Hepatocyte (in vitro differentiated cells): ENCODE measurements around the gene NAB1. TPM values are rescaled to one million over a fixed set of nuclear protein-coding genes. Genes with fewer than 3 reads are reported as not detected.

Experiments
- DNase-seq: peaks from one replicate; pipeline ENCODE4 v3.0.0-alpha.2; 2016; ENCODE audit warnings: low spot score
- H2AFZ ChIP-seq: fragments of 200-600 bp; sonication (generic); 2 replicates; pipeline ENCODE4 v1.6.0; 2016; ENCODE audit warnings: antibody characterized with exemption, mild to moderate bottlenecking
- H3K27ac ChIP-seq: fragments of 200-600 bp; sonication (generic); 2 replicates; pipeline ENCODE4 v1.5.1; 2016; ENCODE audit warnings: mild to moderate bottlenecking
- H3K27me3 ChIP-seq: fragments of 200-600 bp; sonication (generic); 2 replicates; pipeline ENCODE4 v1.6.1; 2016
- H3K36me3 ChIP-seq: fragments of 200-600 bp; sonication (generic); replicated peaks from 2 replicates; pipeline ENCODE4 v1.5.1; 2016; ENCODE audit warnings: low read depth; ENCODE audit not compliant: insufficient read depth
- H3K4me1 ChIP-seq: fragments of 200-600 bp; sonication (generic); 2 replicates; pipeline ENCODE4 v1.5.1; 2016; ENCODE audit warnings: mild to moderate bottlenecking, moderate library complexity; ENCODE audit not compliant: insufficient read depth
- H3K4me2 ChIP-seq: fragments of 200-600 bp; sonication (generic); 2 replicates; pipeline ENCODE4 v1.6.0; 2016
- H3K4me3 ChIP-seq: fragments of 200-600 bp; sonication (generic); 2 replicates; pipeline ENCODE4 v1.5.1; 2016; ENCODE audit warnings: mild to moderate bottlenecking
- H3K79me2 ChIP-seq: fragments of 200-600 bp; sonication (generic); 2 replicates; pipeline ENCODE4 v1.6.0; 2017; ENCODE audit warnings: mild to moderate bottlenecking
- H3K9me2 ChIP-seq: fragments of 200-600 bp; sonication (generic); replicated peaks from 2 replicates; pipeline ENCODE4 v1.6.0; 2017; ENCODE audit warnings: mild to moderate bottlenecking; ENCODE audit not compliant: insufficient read depth
- H3K9me3 ChIP-seq: fragments of 200-600 bp; sonication (generic); 2 replicates; pipeline ENCODE4 v1.5.1; 2016; ENCODE audit warnings: low read depth, mild to moderate bottlenecking
- H4K20me1 ChIP-seq: fragments of 200-600 bp; sonication (generic); 2 replicates; pipeline ENCODE4 v1.6.0; 2016; ENCODE audit warnings: mild to moderate bottlenecking; ENCODE audit not compliant: insufficient read depth, poor library complexity, severe bottlenecking
- CTCF ChIP-seq: fragments of 200-600 bp; sonication (generic); IDR thresholded peaks from 2 replicates; pipeline ENCODE4 v1.5.1; 2016; ENCODE audit warnings: antibody characterized with exemption, mild to moderate bottlenecking; ENCODE audit not compliant: poor library complexity
- EZH2 ChIP-seq: fragments of 200-600 bp; sonication (generic); IDR thresholded peaks from 2 replicates; pipeline ENCODE4 v1.6.1; 2016; ENCODE audit warnings: antibody characterized with exemption, mild to moderate bottlenecking, borderline replicate concordance
- EZH2phosphoT487 ChIP-seq: fragments of 200-600 bp; sonication (generic); IDR thresholded peaks from one replicate; pipeline ENCODE4 v1.6.1; 2018; ENCODE audit warnings: antibody characterized with exemption, mild to moderate bottlenecking, low read depth, moderate library complexity; ENCODE audit not compliant: unreplicated experiment, severe bottlenecking
- WGBS: methylation state at CpG from one replicate; pipeline ENCODE4 v1.1.6; 2016; ENCODE audit warnings: low lambda C conversion rate; ENCODE audit errors: missing lambda C conversion rate; 5-methylcytosine and 5-hydroxymethylcytosine counted together
- polyA plus RNA-seq: library from polyadenylated mRNA; unstranded; fragments of >200 nt; fragmentation: Nextera tagmentation; extraction: Ambion mirVana; gene quantifications from 2 replicates; pipeline ENCODE4 v1.2.1, GENCODE V29; 2016
- total RNA-seq: library from RNA; depleted of rRNA; stranded (reverse); fragments of >200 nt; gene quantifications from 2 replicates; pipeline ENCODE4 v1.2.3, GENCODE V29; 2014

Gene NAB1
- total and polyA plus RNA-seq, 2 experiments from 2014 or later: 9.9 to 46.6 TPM

DNA sequence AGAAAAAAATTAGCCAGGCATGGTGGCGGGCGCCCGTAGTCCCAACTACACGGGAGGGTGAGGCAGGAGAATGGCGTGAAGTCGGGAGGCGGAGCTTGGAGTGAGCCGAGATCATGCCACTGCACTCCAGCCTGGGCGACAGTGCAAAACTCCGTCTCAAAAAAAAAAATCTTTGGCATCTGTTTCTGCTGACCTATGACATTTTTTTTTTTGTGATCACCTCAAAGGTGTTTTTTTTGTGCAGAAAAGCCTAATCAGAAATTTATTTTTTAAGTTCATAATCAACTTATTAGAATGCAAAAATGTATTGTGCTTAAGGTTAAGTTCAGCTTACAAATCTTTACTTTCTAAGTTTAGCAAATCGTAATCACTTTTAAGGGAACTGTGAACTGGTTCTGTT, 45.6 kb downstream of the NAB1 start:
- 89% methylated on average over 11 of the region's 11 CpGs for WGBS
- Histone ChIP-seq H3K36me3 (no peaks in the 10 kb centered on the region), H3K27ac (no peak overlapping the region), H2AFZ (no peak overlapping the region), H3K9me3 (no peaks in the 10 kb centered on the region), H4K20me1 (no peaks in the 10 kb centered on the region), H3K27me3 (no peaks in the 10 kb centered on the region), H3K4me2 (no peak overlapping the region), H3K4me3 (no peak overlapping the region), H3K4me1 (no peaks in the 10 kb centered on the region), H3K9me2 (no peaks in the 10 kb centered on the region), H3K79me2 (no peaks in the 10 kb centered on the region)
- TF ChIP-seq EZH2 (no peak), EZH2phosphoT487 (no peak), CTCF (no peak)
- no peak for DNase-seq

DNA sequence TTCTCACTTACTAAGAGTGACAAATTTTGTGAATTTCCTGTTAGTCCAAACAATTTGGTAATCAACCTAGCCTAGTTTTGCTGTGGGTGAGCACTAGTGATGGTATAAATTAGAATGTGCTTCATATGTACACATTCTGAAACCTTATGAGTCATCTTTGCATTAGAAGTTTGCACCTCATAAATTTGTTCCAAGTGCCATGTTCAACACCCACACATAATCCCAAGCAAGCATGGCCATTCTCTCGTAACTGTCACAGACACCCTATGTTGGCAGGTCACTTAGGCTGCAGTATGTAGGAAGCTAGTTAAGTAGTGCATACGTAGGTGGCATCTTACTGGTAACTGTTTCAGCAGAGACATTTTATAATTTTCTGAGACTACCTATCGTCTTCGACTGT, 46.9 kb downstream of the NAB1 start:
- no peak overlapping the region for H3K27ac ChIP-seq
- no peaks in the 10 kb centered on the region for H3K36me3 ChIP-seq
- TF ChIP-seq CTCF (no peak), EZH2 (no peak), EZH2phosphoT487 (no peak)
- H4K20me1 ChIP-seq: no peaks in the 10 kb centered on the region
- no peak overlapping the region for H3K4me2 ChIP-seq
- no peak overlapping the region for H2AFZ ChIP-seq
- no peaks in the 10 kb centered on the region for H3K27me3 ChIP-seq
- no peak for DNase-seq
- H3K9me2 ChIP-seq: no peaks in the 10 kb centered on the region
- H3K4me3 ChIP-seq: no peak overlapping the region
- peaks cover 10% of the 10 kb centered on the region for H3K4me1 ChIP-seq
- no peaks in the 10 kb centered on the region for H3K9me3 ChIP-seq
- no peaks in the 10 kb centered on the region for H3K79me2 ChIP-seq
- 85% methylated on average over 4 of the region's 4 CpGs for WGBS

DNA sequence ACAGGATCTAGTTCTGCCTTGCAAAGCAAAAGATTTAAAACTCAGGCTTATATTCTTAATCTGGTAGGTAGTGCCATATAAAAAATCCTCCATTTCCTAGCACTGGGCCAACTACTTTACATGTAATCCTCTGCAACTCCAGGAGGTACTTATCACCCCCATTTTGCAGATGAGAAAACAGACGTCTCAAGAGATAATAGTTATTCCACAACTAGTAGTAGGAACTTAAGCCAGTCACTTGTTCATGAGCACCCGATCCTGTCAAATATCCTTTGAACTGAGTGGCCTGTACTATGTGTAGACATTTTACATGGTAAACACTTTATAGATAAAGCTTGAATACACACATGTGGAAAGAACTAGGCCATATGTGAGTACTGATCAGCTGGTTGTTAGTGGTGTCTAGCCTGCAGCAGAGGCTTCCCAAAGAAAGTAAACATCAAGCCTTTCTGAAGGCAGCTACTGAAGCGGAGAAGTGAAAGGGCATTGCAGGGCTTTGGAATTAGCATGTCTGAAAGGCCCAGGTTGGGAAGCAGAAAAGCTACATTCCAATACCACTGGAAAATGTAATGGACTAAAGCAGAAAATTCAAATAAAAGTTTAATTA, 48.0 kb downstream of the NAB1 start:
- no peak overlapping the region for H3K27ac ChIP-seq
- H3K36me3 ChIP-seq: no peaks in the 10 kb centered on the region
- no peaks in the 10 kb centered on the region for H3K9me2 ChIP-seq
- peak; percentile 28 for DNase-seq
- no peaks in the 10 kb centered on the region for H3K79me2 ChIP-seq
- TF ChIP-seq CTCF (no peak), EZH2phosphoT487 (no peak), EZH2 (no peak)
- H3K4me1 ChIP-seq: peaks cover 10% of the 10 kb centered on the region
- no peaks in the 10 kb centered on the region for H3K27me3 ChIP-seq
- 44% methylated on average over 3 of the region's 3 CpGs for WGBS
- no peak overlapping the region for H3K4me2 ChIP-seq
- H3K4me3 ChIP-seq: no peak overlapping the region
- H2AFZ ChIP-seq: no peak overlapping the region
- H3K9me3 ChIP-seq: no peaks in the 10 kb centered on the region
- H4K20me1 ChIP-seq: no peaks in the 10 kb centered on the region

DNA sequence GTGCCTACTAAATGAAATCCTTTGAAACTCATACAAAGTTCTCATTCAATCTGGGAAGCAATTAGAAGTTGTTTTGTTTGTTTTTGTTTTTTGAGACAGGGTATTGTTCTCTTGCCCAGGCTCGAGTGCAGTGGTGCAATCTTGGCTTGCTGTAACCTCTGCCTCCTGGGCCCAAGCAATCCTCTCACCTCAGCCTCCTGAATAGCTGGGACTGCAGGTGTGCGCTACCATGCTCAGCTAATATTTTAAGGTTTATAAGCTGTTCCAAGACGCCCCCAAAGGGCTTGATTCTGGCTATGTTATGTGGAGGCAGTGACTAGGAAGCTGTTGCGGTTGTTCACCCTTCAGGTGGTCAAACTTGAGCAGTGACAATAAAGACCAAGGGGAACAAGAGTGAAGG, 48.5 kb downstream of the NAB1 start:
- no peak overlapping the region for H3K4me3 ChIP-seq
- H3K27ac ChIP-seq: no peak overlapping the region
- WGBS: 79% methylated on average over 4 of the region's 4 CpGs
- H3K9me2 ChIP-seq: no peaks in the 10 kb centered on the region
- peaks cover 10% of the 10 kb centered on the region for H3K4me1 ChIP-seq
- H4K20me1 ChIP-seq: no peaks in the 10 kb centered on the region
- DNase-seq: no peak
- no peaks in the 10 kb centered on the region for H3K9me3 ChIP-seq
- H2AFZ ChIP-seq: no peak overlapping the region
- no peak for TF ChIP-seq CTCF
- TF ChIP-seq EZH2: no peak
- TF ChIP-seq EZH2phosphoT487: no peak
- H3K27me3 ChIP-seq: no peaks in the 10 kb centered on the region
- H3K79me2 ChIP-seq: no peaks in the 10 kb centered on the region
- no peaks in the 10 kb centered on the region for H3K36me3 ChIP-seq
- no peak overlapping the region for H3K4me2 ChIP-seq
